Fibroblast of the conjunctiva (primary cell): ENCODE measurements around the gene SMIM38.

Source experiments
- DNase-seq: peaks from one replicate; pipeline ENCODE4 v3.0.0-alpha.2; 2010; ENCODE audit warnings: low read depth

SMIM38 gene

GRCh38 chr11:69180726-69181125 is 25.0 kb downstream of the SMIM38 start:
- DNase-seq, result no peak

- DNase-seq, result no peak
Measured at GRCh38 chr11:69183613-69184012, 27.9 kb downstream of the SMIM38 start.

- no peak for DNase-seq
Measured at GRCh38 chr11:69186316-69187260, 30.9 kb downstream of the SMIM38 start.

- DNase-seq, result no peak
Measured at GRCh38 chr11:69187540-69188065, 31.9 kb downstream of the SMIM38 start.

- no peak for DNase-seq
Measured at GRCh38 chr11:69189059-69189458, 33.3 kb downstream of the SMIM38 start.

- no peak for DNase-seq
Measured at GRCh38 chr11:69190796-69191536, 35.2 kb downstream of the SMIM38 start.

GRCh38 chr11:69192301-69192721 is 36.6 kb downstream of the SMIM38 start:
- DNase-seq, result no peak

- DNase-seq, result no peak
Measured at GRCh38 chr11:69193151-69193550, 37.4 kb downstream of the SMIM38 start.

- no peak for DNase-seq
Measured at GRCh38 chr11:69193629-69194028, 37.9 kb downstream of the SMIM38 start.

GRCh38 chr11:69194396-69194795 is 38.7 kb downstream of the SMIM38 start:
- no peak for DNase-seq

GRCh38 chr11:69194956-69195355 is 39.2 kb downstream of the SMIM38 start:
- DNase-seq, result no peak

- no peak for DNase-seq
Measured at GRCh38 chr11:69195824-69196782, 40.4 kb downstream of the SMIM38 start.

GRCh38 chr11:69196783-69197169 is 41.0 kb downstream of the SMIM38 start:
- DNase-seq, result no peak

GRCh38 chr11:69198891-69199582 is 43.3 kb downstream of the SMIM38 start:
- no peak for DNase-seq

- no peak for DNase-seq
Measured at GRCh38 chr11:69199583-69200315, 44.0 kb downstream of the SMIM38 start.

GRCh38 chr11:69200331-69201065 is 44.8 kb downstream of the SMIM38 start:
- DNase-seq, result no peak

GRCh38 chr11:69201066-69201365 is 45.3 kb downstream of the SMIM38 start:
- no peak for DNase-seq

- no peak for DNase-seq
Measured at GRCh38 chr11:69201764-69202370, 46.1 kb downstream of the SMIM38 start.

GRCh38 chr11:69202511-69203221 is 46.9 kb downstream of the SMIM38 start:
- DNase-seq, result no peak
